H1 (cell line): ENCODE data around the gene OR13J1. TPM values are rescaled to one million over a fixed set of nuclear protein-coding genes. Genes with fewer than 3 reads are reported as not detected.

Experiments used
- CTCF ChIA-PET: fragments of 300-600 bp; sonication (Branson Sonifier 250); formaldehyde crosslinking; loops from one replicate; lab custom pipeline; 2021; ENCODE audit not compliant: partially characterized antibody; lab: Charles Lee
- POLR2A ChIA-PET: fragments of 300-600 bp; sonication (Branson Sonifier 250); formaldehyde crosslinking; loops from one replicate; lab custom pipeline; 2021; ENCODE audit warnings: inconsistent platforms; ENCODE audit not compliant: partially characterized antibody; lab: Charles Lee
- DNase-seq, 2 experiments: peaks; one replicate each; pipeline versions ENCODE4 v3.0.0 to v3.0.0-alpha.2; 2010 to 2022; ENCODE audit warnings: low spot score in 2 of 2, low read depth in 1 of 2, mixed read lengths in 1 of 2
- FAIRE-seq: peaks from 2 replicates; lab custom pipeline; 2011; peaks lifted over from hg19 to GRCh38; lab: Jason Lieb, UNC
- H2AFZ ChIP-seq: 2 replicates; pipeline ENCODE4 v1.8.1; 2012; ENCODE audit warnings: low read length, inconsistent platforms
- H2AK5ac ChIP-seq: 2 replicates; pipeline ENCODE4 v1.6.1; 2013; ENCODE audit warnings: low read depth, low read length
- H2BK120ac ChIP-seq: replicated peaks from 2 replicates; pipeline ENCODE3; 2013; ENCODE audit warnings: low read depth, low read length, inconsistent platforms
- H2BK12ac ChIP-seq: 2 replicates; pipeline ENCODE4 v1.6.1; 2013; ENCODE audit warnings: low read depth, low read length
- H2BK15ac ChIP-seq: 2 replicates; pipeline ENCODE4 v1.6.1; 2013; ENCODE audit warnings: low read length
- H2BK20ac ChIP-seq: 2 replicates; pipeline ENCODE4 v1.6.1; 2013; ENCODE audit warnings: low read length
- H2BK5ac ChIP-seq: 2 replicates; pipeline ENCODE4 v1.6.1; 2013; ENCODE audit warnings: low read depth, low read length
- H3K14ac ChIP-seq: 2 replicates; pipeline ENCODE4 v1.6.1; 2013; ENCODE audit warnings: inconsistent platforms; ENCODE audit not compliant: insufficient read length
- H3K18ac ChIP-seq: 2 replicates; pipeline ENCODE4 v1.6.1; 2013; ENCODE audit warnings: low read length; ENCODE audit errors: extremely low read depth
- H3K23ac ChIP-seq: 2 replicates; pipeline ENCODE4 v1.6.1; 2013; ENCODE audit warnings: inconsistent platforms; ENCODE audit not compliant: insufficient read length
- H3K23me2 ChIP-seq: 2 replicates; pipeline ENCODE4 v1.6.1; 2013; ENCODE audit warnings: low read depth, low read length
- H3K27ac ChIP-seq: 2 replicates; pipeline ENCODE4 v1.6.1; 2011; ENCODE audit warnings: low read depth, low read length, inconsistent platforms
- H3K27me3 ChIP-seq, 4 experiments: replicated peaks in 1 of 4; 1 replicate in 1 of 4; 2 replicates in 3 of 4; pipeline versions ENCODE4 v1.6.1 to v1.8.1; 2011 to 2013; ENCODE audit warnings: low read length in 3 of 4, mild to moderate bottlenecking in 3 of 4, inconsistent platforms in 2 of 4, mixed read lengths in 2 of 4, moderate library complexity in 1 of 4; ENCODE audit not compliant: control insufficient read depth in 3 of 4, insufficient read depth in 3 of 4; ENCODE audit errors: extremely low read depth in 1 of 4
- H3K36me3 ChIP-seq, 4 experiments: 2 replicates each; pipeline versions ENCODE4 v1.6.1 to v1.8.1; 2011 to 2013; ENCODE audit warnings: mild to moderate bottlenecking in 4 of 4, low read length in 3 of 4, moderate library complexity in 2 of 4, control low read depth in 1 of 4, inconsistent platforms in 1 of 4; ENCODE audit not compliant: insufficient read depth in 4 of 4, control insufficient read depth in 2 of 4
- H3K4ac ChIP-seq: replicated peaks from 2 replicates; pipeline ENCODE3; 2013; ENCODE audit warnings: low read length, low read depth, mixed read lengths, inconsistent platforms; ENCODE audit not compliant: insufficient read length
- H3K4me1 ChIP-seq, 4 experiments: replicated peaks in 1 of 4; 1 replicate in 1 of 4; 2 replicates in 3 of 4; pipeline versions ENCODE4 v1.6.1 to v1.8.1; 2011 to 2013; ENCODE audit warnings: low read length in 3 of 4, inconsistent platforms in 2 of 4, mixed read lengths in 1 of 4; ENCODE audit not compliant: insufficient read depth in 4 of 4, control insufficient read depth in 3 of 4
- H3K4me2 ChIP-seq, 2 experiments: 2 replicates each; pipeline versions ENCODE4 v1.6.1 to v1.8.1; 2011 to 2013; ENCODE audit warnings: low read depth in 2 of 2, low read length in 2 of 2, control low read depth in 1 of 2, inconsistent platforms in 1 of 2, mild to moderate bottlenecking in 1 of 2; ENCODE audit not compliant: insufficient read depth in 1 of 2
- H3K4me3 ChIP-seq, 4 experiments: fragments of 200-600, 300-600 bp in 1 of 4; sonication (generic), shearing (Covaris generic), sonication (Bioruptor Twin) in 1 of 4; 2 replicates each; pipeline versions ENCODE4 v1.5.1 to v1.8.1; 2011 to 2016; ENCODE audit warnings: low read length in 4 of 4, low read depth in 3 of 4, control low read depth in 2 of 4, inconsistent platforms in 2 of 4, mild to moderate bottlenecking in 2 of 4, mixed read lengths in 1 of 4, moderate library complexity in 1 of 4; ENCODE audit not compliant: insufficient read depth in 2 of 4; ENCODE audit errors: extremely low read depth in 1 of 4
- H3K56ac ChIP-seq: replicated peaks from 2 replicates; pipeline ENCODE3; 2013; ENCODE audit warnings: low read depth, mild to moderate bottlenecking, mixed read lengths, low read length, inconsistent platforms; ENCODE audit not compliant: insufficient read length
- H3K79me1 ChIP-seq: 2 replicates; pipeline ENCODE4 v1.6.1; 2013; ENCODE audit warnings: low read depth, low read length, control low read depth
- H3K79me2 ChIP-seq, 2 experiments: 2 replicates each; pipeline versions ENCODE4 v1.6.1 to v1.8.1; 2012 to 2013; ENCODE audit warnings: low read length in 2 of 2, mild to moderate bottlenecking in 2 of 2, inconsistent platforms in 1 of 2; ENCODE audit not compliant: insufficient read depth in 2 of 2, control insufficient read depth in 1 of 2
- H3K9ac ChIP-seq, 4 experiments: replicated peaks in 1 of 4; 1 replicate in 1 of 4; 2 replicates in 3 of 4; pipeline versions ENCODE4 v1.6.1 to v1.8.1; 2011 to 2013; ENCODE audit warnings: low read depth in 3 of 4, low read length in 3 of 4, control low read depth in 2 of 4, mild to moderate bottlenecking in 2 of 4, moderate library complexity in 2 of 4, inconsistent platforms in 1 of 4; ENCODE audit errors: extremely low read depth in 1 of 4
- H3K9me3 ChIP-seq, 2 experiments: 2 replicates each; pipeline versions ENCODE4 v1.6.1 to v1.8.1; 2012 to 2013; ENCODE audit warnings: mild to moderate bottlenecking in 2 of 2, moderate library complexity in 2 of 2, control low read depth in 1 of 2, inconsistent platforms in 1 of 2, low read depth in 1 of 2, low read length in 1 of 2, mixed read lengths in 1 of 2; ENCODE audit not compliant: insufficient read depth in 2 of 2
- H4K20me1 ChIP-seq, 2 experiments: replicated peaks in 1 of 2; 2 replicates each; pipeline versions ENCODE3 to v1.8.1; 2011 to 2013; ENCODE audit warnings: inconsistent platforms in 2 of 2, low read length in 2 of 2, mild to moderate bottlenecking in 1 of 2; ENCODE audit not compliant: insufficient read depth in 2 of 2, control insufficient read depth in 1 of 2
- H4K5ac ChIP-seq: 2 replicates; pipeline ENCODE4 v1.6.1; 2013; ENCODE audit warnings: low read length, low read depth, mixed read lengths, inconsistent platforms; ENCODE audit not compliant: insufficient read length
- H4K8ac ChIP-seq: 2 replicates; pipeline ENCODE4 v1.8.0; 2013; ENCODE audit warnings: mild to moderate bottlenecking, moderate library complexity, low read length, inconsistent platforms; ENCODE audit not compliant: insufficient read depth; ENCODE audit errors: extremely low read depth
- H4K91ac ChIP-seq: replicated peaks from 2 replicates; pipeline ENCODE3; 2013; ENCODE audit warnings: low read length, mixed read lengths, inconsistent platforms; ENCODE audit not compliant: insufficient read length
- CTCF ChIP-seq, 3 experiments: IDR thresholded peaks; 1 replicate in 2 of 3; 2 replicates in 1 of 3; pipeline versions ENCODE4 v1.5.1 to v1.6.1; 2011; ENCODE audit warnings: low read length in 3 of 3, mild to moderate bottlenecking in 3 of 3, inconsistent platforms in 2 of 3, low read depth in 1 of 3, moderate library complexity in 1 of 3; ENCODE audit not compliant: insufficient read depth in 1 of 3; ENCODE audit errors: control extremely low read depth in 1 of 3
- GTF2F1 ChIP-seq: IDR thresholded peaks from 2 replicates; pipeline ENCODE4 v1.6.1; 2012; ENCODE audit warnings: low read depth, low read length, improper control_type of control experiment, borderline replicate concordance
- RAD21 ChIP-seq, 2 experiments: IDR thresholded peaks in 1 of 2; conservative IDR thresholded peaks in 1 of 2; 2 replicates each; pipeline ENCODE4 v1.6.1; 2011; ENCODE audit warnings: low read depth in 2 of 2, low read length in 2 of 2, improper control_type of control experiment in 1 of 2, inconsistent platforms in 1 of 2, mild to moderate bottlenecking in 1 of 2, moderate library complexity in 1 of 2
- SIN3A ChIP-seq, 2 experiments: IDR thresholded peaks in 1 of 2; conservative IDR thresholded peaks in 1 of 2; 2 replicates each; pipeline ENCODE4 v1.6.1; 2011 to 2012; ENCODE audit warnings: low read length in 2 of 2, improper control_type of control experiment in 1 of 2, low read depth in 1 of 2, mild to moderate bottlenecking in 1 of 2
- WGBS, 2 experiments: shearing (Covaris generic) in 1 of 2; methylation state at CpG; one replicate each; pipeline versions ENCODE4 v1.1.6 to v1.1.7; 2013 to 2015; ENCODE audit warnings: low lambda C conversion rate in 2 of 2, mixed read lengths in 2 of 2, inconsistent platforms in 1 of 2, low coverage in 1 of 2, missing lambda C conversion rate in 1 of 2; ENCODE audit not compliant: insufficient replicate concordance in 2 of 2, insufficient coverage in 1 of 2, insufficient read length in 1 of 2; ENCODE audit errors: extremely low coverage in 1 of 2, missing lambda C conversion rate in 1 of 2; 5-methylcytosine and 5-hydroxymethylcytosine counted together
- polyA plus RNA-seq, 7 experiments: library from polyadenylated mRNA; depleted of rRNA in 3 of 7; stranded (reverse) in 5 of 7; unstranded in 2 of 7; fragments of >200 nt in 5 of 7; fragments of 200-250 nt in 2 of 7; gene quantifications; 1 replicate in 5 of 7; 2 replicates in 1 of 7; 4 replicates in 1 of 7; pipeline versions ENCODE4 v1.2.1 to v1.2.3, GENCODE V29; 2011 to 2013; ENCODE audit warnings: missing spikeins in 2 of 7, mixed read lengths in 2 of 7
- total RNA-seq: library from RNA; stranded (reverse); fragmentation: NEBNext Ultra II Directional; extraction: Animal tissue kit (Norgen Biotek cat#: 25700); gene quantifications from 2 replicates; pipeline ENCODE4 v1.2.1, GENCODE V29; 2021

The OR13J1 gene
- total and polyA plus RNA-seq, 2 of the 8 experiments (the other 6 are each of a cell fraction or from before 2014, with no cell fraction given), result not detected

- no peaks in the 10 kb centered on the region for H4K20me1 ChIP-seq
- TF ChIP-seq SIN3A (conservative IDR thresholded peaks at IDR 0.05 in 1 of 2, IDR thresholded peaks at IDR 0.05 in 1 of 2; ENCODE audit: low read depth in 1 of 2, low read length in 2 of 2), result 0 out of 4 replicates have a peak, but pooled peaks of 1 of the 2 experiments have one; percentile 41
- peak in 2 of 3 experiments; percentile 69 to 70; a peak in 3 of 4 replicates for TF ChIP-seq CTCF (IDR thresholded peaks at IDR 0.05; ENCODE audit: control extremely low read depth in 1 of 3, insufficient read depth in 1 of 3, low read depth in 1 of 3, low read length in 3 of 3)
- TF ChIP-seq RAD21 (IDR thresholded peaks at IDR 0.05 in 1 of 2, conservative IDR thresholded peaks at IDR 0.05 in 1 of 2; ENCODE audit: low read depth in 2 of 2, low read length in 2 of 2), result peak; percentile 68 to 72
- TF ChIP-seq GTF2F1, result no peak
- TF ChIP-seq, all 59 proteins: peak for 3
- POLR2A ChIA-PET, result interaction anchor here (1.0 to 1.1 kb wide), 2 partner anchors 14 to 57 kb away, joined by 3 read pairs; no protein-coding TSS in a partner anchor
- Histone ChIP-seq H3K14ac (no peak overlapping the region), H2BK12ac (no peak overlapping the region), H3K36me3 (no peaks in the 10 kb centered on the region), H4K5ac (no peak overlapping the region), H3K27ac (no peak overlapping the region), H3K23ac (no peak overlapping the region), H2AFZ (no peak overlapping the region), H2BK15ac (no peak overlapping the region), H3K4me3 (no peak overlapping the region), H3K4me1 (peaks cover 0 to 14% (median 10%) of the 10 kb centered on the region in 4 experiments; a peak in 6 of 7 replicates), H3K9ac (no peak overlapping the region), H3K79me1 (no peaks in the 10 kb centered on the region), H3K79me2 (no peaks in the 10 kb centered on the region), H2BK5ac (no peak overlapping the region), H3K4me2 (no peak overlapping the region), H2AK5ac (no peak overlapping the region), H3K4ac (no peak overlapping the region), H3K27me3 (0 out of 7 replicates have a peak, but pooled peaks cover 0 to 2% (median 0%) of the 10 kb centered on the region in 4 experiments), H2BK120ac (no peak overlapping the region), H3K9me3 (no peaks in the 10 kb centered on the region), H3K23me2 (no peaks in the 10 kb centered on the region; the same call in 1 of the 2 replicates), H3K56ac (no peak overlapping the region), H2BK20ac (no peak overlapping the region), H3K18ac (no peak overlapping the region), H4K91ac (no peak overlapping the region), H4K8ac (no peak overlapping the region)
- CTCF ChIA-PET, result interaction anchor here (0.6 to 2.8 kb wide), 39 partner anchors 8 to 289 kb away, joined by 3 to 29 read pairs (median 4); partner anchors contain the start of gene SPAG8
- FAIRE-seq, result peak; percentile 88
- DNase-seq, result no peak
- WGBS, 2 experiments, result 41% methylated on average over 3 of the region's 3 CpGs; no CpG with 5 or more reads in 1 of the 2 experiments
Measured at GRCh38 chr9:35903049-35903448, 32.8 kb upstream of the OR13J1 start.
